HG02884 (cell line): ENCODE measurements around the gene SNRPA.
"Not testable (repeated sequence)": the region's sequence is repeated elsewhere in the genome, so short reads cannot be mapped to it uniquely, and the experiment has no call there.

ENCODE experiments used
- ATAC-seq: cut with Tn5 transposase; IDR thresholded peaks from one replicate; pipeline ENCODE4 v1.9.1; 2021; ENCODE audit warnings: mild to moderate bottlenecking, moderate library complexity; ENCODE audit not compliant: unreplicated experiment

The SNRPA gene

DNA sequence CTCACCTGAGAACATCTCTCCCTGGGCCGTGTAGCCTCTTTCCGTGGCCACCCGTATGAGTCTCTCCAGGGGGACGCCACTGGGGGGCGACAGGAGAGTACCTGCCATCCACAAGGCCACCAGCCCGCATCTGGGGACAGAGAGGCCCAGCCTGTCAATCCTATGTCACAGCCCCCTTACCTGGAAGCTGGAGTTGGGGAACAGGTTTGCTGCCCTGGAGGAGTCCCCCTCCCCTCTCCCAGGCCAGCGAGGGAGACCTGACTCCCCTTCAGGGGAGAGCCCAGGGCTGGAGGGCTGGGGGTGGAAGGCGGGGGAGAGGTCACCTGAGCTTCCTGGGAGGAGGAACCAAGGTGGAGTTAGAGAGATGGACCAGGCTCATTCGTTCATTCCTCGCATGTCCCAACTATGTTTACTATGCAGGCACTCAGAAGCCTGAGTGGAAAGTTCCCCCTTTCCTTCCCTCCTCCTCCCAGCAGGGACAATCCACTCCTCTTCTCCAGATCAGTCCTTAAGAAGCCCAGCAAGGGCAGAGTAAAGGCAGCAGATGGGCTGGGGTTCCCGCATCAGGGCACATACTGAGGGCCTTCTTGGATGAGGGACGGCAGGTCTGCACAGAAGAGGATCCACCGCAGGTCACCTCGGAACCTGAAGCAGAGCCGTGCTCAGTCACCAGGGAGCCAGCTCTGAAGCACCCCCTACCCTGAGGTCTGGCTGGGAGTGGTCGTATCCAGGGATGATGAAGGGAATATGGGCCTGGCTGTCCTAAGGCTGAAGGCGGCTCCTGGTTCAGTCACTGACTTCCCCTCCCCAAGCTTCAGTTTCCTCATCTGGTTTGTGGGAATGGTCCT is 6.2 kb upstream of the SNRPA start:
- no peak for ATAC-seq

DNA sequence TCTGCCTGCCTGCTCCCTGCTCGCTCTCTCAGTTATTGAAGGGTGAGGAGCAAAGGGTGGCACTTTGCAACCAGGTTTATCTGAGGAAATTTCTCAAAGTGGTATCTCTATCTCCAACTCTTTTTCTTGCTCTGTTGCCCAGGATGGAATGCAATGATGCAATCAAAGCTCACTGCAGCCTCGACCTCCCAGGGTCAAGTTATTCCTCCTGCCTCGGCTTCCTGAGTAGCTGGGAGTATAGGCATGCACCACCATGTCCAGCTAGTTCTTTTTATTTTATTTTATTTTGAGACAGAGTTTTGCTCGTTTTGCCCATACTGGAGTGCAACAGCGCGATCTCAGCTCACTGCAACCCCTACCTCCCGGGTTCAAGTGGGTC is 5.6 kb upstream of the SNRPA start:
- no peak for ATAC-seq

DNA sequence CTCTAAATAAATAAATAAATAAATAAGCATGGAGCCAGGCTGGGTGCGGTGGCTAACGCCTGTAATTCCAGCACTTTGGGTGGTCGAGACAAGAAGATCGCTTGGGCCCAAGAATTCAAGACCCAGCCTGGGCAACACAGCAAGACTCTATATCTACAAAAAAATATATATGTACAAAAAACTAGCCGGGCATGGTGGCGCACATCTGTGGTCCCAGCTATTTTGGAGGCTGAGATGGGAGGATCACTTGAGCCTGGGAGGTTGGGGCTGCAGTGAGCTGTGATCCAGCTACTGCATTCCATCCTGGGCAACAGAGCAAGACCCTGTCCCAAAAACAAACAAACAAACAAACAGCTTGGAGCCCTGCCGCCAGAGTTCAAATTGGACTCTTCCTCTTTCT is 3.5 kb upstream of the SNRPA start:
- ATAC-seq, result no peak

DNA sequence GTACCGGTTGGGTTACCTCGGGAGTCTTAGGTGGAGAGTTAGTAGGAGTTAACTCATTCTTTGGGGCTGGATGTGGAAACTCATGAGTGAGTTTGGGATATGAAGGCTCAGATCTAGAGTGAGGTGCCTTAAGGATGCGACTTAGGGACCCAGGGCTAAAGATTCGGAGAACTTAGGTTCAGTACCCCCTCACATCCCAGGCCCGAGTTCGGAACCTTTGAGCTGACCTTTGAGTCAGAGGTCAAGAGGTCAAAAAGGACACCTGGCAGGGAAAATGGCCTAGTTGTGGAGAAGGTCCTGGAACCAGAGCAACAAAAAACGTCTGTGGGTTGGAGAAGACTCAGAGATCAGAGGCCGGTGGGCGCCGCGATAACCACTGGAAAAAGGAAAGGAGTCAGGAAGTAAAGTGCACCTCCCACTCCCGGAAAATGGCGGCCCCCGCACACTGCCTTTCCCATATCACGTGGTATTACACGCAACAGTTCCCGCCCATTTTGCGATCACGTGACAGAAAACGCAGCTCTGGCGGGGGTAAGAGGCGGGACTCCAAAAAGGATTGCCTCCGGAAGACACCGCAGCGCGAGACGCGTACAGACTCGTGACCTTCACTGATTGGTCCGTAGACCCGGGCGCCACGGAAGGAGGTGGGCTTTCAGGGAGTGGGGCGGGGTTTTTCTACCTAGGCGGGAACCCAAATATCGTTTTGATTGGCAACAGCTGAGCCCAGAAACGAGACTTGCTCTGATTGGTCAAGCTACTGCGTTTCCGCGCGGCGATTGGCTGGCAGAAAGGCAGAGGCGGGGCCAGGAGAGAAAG is 737 bp upstream of the SNRPA start, which contains the start of gene ACTMAP:
Gene ACTMAP (minus strand): TSS at position 420 of the 816 bp plus-strand sequence. CDS start 674 bp downstream, outside the sequence.
- ATAC-seq, result peak; percentile 81

DNA sequence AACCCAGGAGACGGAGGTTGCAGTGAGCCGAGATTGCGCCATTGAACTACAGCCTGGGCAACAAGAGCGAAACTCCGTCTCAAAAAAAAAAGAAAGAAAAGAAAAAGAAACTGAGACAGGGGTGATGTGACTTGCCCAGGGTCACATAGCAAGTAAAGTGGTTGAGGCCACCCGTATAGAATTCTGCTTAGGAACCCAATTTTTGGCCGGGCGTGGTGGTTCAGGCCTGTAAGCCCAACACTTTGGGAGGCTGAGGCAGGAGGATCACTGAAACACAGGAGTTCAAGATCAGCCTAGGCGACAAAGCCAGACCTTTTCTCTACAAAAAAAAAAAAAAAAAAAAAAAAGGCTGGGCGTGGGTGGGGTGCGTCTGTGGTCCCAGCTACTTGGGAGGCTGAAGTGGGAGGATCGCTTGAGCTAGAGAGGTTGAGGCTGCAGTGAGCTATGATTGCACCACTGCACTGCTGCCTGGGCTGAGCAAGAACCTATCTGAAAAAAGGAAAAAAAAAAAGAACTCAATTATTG is 1.3 kb downstream of the SNRPA start:
- ATAC-seq, result no peak

DNA sequence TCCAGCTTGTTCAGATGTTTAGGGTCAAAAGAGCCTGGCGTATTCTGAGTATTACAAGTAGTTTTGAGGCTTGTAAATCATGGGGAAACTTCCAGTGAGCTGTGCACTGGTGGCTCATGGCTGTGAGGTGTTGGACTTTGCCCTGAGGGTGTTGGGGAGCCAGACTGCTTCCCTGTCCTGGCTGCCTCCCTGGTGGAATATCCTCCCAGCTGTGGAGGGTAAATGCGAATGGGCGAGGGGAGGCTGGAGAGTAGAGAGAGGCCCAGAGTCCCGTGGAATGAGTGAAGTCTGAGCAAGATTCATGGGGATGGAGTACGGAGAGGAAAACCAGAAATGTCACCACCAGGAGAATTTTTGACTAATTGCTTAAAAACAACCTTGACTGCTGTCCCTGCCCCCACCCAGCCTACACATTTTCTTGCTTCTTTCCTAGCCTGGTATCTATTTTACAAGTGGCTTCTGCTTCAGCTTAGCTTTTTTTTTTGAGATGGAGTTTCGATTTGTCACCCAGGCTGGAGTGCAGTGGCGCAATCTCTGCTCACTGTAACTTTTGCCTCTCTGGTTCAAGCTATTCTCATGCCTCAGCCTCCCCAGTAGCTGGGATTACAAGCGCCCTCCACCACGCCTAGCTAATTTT is 3.7 kb downstream of the SNRPA start:
- no peak for ATAC-seq

DNA sequence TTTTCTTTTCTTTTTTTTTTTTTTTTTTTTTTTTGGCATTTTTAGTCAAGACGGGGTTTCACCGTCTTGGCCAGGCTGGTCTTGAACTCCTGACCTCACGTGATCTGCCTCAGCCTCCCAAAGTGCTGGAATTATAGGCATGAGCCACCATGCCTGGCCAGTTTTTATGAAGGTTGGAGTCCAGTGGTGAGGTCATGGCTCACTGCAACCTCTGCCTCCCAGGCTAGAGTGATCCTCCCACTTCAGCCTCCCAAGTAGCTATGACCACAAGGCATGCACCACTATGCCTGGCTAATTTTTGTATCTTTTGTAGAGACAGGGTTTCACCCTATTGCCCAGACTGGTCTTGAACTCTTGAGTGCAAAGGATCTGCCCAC is 4.2 kb downstream of the SNRPA start:
- ATAC-seq, result no peak

DNA sequence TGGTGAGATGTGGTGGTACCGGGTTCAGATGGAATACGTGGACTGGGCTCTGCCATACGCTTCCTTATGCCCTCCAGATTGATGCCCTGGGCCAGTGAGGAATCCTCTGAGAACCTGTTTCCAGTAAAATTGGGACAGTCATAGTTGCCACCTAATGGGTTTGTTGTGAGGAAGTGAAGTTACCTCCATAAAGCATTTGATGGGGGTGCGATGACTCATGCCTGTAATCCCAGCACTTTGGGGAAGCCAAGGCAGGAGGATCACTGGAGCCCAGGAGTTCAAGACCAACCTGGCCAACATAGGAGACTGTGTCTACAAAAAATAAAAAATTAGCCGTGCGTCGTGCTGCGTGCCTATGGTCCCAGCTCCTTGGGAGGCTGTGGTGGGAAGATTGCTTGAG is 4.8 kb downstream of the SNRPA start:
- ATAC-seq, result no peak

DNA sequence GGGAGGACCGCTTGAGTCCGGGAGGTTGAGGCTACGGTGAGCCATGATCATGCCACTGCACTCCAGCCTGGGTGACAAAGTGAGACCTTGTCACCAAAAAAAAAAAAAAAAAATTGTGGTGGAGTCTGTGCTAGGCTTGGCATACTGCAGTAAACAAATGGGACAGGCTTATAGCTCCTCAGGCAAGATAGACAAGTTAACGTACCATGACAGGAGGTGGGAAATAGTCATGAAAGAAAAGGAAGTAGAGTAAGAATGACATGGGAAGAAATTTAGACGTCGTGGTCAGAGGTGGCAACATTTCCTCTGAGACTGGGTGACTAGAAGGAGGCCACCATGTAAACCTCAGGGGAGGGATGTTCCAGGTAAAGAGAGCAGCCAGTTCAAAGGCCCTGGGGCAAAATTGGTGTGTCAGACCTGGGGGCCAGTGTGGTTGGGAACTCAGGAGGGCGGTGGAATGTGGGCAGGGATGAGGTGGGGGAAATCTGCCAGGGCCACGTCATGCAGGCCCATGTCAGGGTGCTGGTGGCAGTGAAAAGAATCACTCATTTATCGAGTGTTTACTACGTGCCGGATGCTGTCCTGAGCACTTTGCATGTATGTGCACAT is 5.6 kb downstream of the SNRPA start:
- ATAC-seq, result no peak

DNA sequence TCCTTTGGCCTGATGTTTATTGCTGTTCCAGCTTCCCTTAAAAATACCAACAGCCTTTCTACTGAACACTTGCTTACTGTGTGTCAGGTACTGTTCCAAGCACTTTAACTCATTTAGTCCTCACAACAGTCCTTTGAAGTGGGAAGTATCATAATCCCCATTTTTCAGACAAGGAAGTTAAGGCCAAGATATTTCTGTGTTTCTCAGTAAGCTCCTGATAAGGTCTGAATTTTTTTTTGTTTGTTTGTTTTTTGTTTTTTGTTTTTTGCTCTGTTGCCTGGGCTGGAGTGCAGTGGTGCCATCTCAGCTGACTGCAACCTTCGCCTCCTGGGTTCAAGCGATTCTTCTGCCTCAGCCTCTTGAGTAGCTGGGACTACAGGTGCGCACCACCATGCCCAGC is 7.5 kb downstream of the SNRPA start:
- no peak for ATAC-seq

DNA sequence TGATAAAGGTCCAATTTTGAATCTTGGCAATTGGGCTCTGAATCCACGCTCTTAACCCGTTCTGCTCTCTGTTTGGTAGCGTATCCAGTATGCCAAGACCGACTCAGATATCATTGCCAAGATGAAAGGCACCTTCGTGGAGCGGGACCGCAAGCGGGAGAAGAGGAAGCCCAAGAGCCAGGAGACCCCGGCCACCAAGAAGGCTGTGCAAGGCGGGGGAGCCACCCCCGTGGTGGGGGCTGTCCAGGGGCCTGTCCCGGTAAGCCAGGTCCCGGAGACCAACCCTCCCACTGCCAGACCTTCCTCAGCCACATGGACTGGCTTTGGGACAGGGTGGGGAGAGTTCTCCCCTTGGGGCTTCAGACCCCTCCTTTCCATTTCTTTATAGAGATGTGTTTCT is 8.3 kb downstream of the SNRPA start:
- no peak for ATAC-seq

DNA sequence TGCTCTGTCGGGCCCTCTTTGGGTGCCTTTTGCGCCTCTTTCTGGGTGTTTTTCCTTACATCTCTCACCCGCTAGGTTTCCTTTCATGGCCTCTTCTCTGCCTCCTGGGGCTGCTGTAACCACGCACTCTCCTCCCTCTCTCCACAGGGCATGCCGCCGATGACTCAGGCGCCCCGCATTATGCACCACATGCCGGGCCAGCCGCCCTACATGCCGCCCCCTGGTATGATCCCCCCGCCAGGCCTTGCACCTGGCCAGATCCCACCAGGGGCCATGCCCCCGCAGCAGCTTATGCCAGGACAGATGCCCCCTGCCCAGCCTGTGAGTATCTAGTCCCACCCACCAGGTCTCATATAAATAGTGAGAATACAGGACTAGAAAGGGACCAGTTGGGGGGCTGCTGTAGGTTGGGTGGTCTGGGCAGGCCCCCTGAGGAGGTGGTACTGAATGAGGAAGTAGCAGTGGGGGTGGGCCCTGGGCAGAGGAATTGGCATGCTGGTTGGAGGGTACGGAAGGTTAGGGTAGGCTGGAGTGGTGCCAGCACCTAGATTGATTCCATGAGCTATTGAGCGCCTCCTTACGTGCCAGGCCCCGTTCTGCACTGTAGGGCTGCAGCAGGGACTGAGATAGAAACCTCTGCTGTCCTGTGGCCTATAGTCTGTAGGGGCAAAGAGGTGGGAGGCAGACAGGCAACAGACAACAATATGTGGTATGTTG is 11.9 kb downstream of the SNRPA start:
- no peak for ATAC-seq

DNA sequence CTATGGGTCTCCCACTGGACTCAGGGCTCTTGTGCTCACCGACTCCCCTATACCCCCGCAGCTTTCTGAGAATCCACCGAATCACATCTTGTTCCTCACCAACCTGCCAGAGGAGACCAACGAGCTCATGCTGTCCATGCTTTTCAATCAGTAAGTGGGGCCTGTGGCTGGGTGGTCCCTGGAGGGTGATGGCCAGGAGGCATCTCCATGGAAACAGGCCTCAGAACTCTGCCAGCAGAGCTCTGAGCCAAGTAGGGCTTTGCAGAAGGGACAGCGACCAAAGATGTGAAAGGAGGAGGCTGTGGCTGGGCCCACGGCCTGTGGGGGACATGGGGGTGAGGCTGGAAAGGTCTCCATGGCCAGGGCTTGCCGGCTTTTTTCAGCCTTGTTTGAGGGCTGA is 12.5 kb downstream of the SNRPA start:
- no peak for ATAC-seq

DNA sequence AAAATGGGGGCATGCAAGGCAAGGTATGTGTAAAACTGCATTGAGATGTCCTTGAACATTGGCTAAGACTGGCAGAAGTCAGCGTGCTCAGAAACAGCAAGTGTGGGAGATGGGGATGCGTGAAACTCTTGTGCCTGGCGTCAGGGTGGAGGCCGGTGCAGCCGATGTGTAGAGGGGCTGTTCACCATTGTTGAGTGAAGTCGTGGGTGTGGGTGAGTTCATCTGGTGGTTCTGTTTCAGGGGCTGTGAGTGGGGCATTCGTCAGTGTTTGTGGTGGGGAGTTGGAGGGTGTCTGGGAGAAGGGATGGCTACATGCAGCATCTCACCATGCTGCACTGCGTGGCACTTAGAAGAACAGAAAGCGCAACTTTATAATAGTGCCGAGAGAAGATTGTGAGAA is 13.0 kb downstream of the SNRPA start:
- ATAC-seq, result no peak

DNA sequence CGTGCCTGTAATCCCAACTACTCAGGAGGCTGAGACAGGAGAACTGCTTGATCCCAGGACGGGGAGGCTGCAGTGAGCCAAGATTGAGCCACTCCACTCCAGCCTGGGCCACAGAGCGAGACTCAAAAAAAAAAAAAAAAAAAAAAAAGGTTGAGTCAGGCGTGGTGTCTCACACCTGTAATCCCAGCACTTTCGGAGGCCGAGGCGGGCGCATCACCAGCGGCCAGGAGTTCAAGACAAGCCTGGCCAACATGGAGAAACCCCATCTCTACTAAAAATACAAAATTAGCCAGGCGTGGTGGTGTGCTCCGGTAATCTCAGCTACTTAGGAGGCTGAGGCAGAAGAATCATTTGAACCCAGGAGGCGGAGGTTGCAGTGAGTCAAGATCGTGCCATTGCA is 15.4 kb downstream of the SNRPA start:
- not testable (repeated sequence) for ATAC-seq

DNA sequence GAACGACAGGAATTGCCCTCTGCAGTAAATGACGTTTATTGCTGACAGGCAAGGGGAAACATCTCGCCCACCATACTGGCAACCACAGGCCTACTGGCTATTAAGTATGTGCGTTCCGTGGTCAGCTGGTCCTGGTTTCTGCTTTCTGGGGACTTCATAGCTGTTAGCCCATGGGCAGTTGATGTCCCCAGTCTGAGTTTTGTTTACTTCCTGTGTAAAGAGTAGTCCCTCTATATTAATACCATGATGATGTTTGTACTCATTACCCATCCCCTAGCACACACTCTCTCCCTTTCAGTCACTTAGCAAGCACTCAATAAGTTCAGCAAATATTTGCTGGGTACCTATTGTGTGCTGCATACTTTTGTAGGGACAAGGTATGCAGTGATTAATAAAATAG is 17.9 kb downstream of the SNRPA start:
- ATAC-seq, result no peak

DNA sequence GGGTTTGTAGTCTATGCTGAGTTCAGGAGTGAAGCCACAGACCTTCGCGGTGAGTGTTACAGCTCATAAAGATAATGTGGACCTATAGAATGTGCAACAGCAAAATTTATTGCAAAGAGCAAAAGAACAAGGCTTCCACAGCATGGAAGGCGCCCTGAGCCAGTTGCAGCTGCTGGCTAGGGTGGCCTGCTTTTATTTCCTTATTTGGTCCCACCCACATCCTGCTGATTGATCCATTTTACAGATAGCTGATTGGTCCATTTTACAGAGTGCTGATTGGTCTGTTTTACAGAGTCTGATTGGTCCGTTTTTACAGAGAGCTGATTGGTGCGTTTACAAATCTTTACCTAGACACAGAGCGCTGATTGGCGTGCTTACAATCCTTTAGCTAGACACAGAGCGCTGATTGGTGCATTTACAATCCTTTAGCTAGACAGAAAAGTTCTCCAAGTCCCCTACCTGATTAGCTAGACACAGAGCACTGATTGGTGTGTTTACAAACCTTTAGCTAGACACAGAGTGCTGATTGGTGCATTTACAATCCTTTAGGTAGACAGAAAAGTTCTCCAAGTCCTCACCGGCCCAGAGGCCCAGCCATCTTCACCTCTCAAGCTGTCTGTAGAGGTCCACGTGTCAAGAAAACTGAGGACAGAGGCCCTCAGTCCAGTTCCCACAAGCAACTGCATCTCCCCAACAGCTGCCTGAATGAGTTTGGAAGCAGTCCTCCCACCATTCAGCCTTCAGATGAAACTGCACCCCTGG is 20.3 kb downstream of the SNRPA start:
- not testable (repeated sequence) for ATAC-seq

DNA sequence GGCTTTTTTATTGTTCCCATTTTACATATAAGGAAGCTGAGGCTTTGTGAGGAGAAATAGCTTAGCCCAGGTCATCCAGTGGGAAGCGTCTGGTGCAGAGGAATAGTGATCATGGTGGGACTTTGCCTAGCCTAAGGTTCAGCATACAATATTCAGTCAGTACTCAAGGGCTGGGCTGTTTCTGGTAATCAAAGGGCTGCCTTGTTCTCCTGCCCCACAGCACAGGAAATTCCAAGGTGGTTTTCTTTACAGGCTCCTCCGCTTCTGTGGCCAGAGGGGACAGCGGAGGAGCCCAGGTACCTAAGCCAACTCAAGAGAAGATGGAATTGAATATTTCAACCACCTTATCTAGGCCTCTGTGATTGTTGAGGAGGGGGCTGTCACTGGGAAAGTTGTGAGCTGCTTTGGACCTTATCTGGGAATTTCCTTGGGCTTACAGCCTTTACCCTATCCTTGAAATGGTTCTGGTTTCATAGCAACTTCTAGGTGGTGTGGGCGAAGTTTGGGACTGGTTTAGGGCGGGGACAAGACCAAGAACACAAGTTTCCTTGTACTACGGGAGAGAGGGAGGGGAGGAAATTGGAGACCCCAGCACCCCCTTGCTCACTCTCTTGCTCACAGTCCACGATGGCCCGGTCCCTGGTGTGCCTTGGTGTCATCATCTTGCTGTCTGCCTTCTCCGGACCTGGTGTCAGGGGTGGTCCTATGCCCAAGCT is 24.1 kb downstream of the SNRPA start, which contains the start of gene MIA:
Gene MIA (plus strand): TSS at position 606 of the 716 bp plus-strand sequence. CDS start 22 bp downstream, at position 628.
- no peak for ATAC-seq

DNA sequence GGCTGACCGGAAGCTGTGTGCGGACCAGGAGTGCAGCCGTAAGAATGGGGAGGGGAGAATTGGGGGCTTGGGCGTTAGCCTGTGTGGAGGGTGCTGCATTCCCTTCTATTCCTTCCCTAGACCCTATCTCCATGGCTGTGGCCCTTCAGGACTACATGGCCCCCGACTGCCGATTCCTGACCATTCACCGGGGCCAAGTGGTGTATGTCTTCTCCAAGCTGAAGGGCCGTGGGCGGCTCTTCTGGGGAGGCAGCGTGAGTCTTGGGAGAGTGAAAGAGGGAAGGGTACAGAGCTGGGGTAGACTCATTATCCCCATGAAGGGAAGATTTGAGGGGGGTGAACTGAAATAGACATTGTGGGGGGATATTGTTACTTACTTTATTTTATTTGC is 24.6 kb downstream of the SNRPA start:
- ATAC-seq, result no peak
